ENCODE results near the gene IL7R.
"Not testable (repeated sequence)": the region's sequence is repeated elsewhere in the genome, so short reads cannot be mapped to it uniquely, and the experiment has no call there.

The IL7R gene

GRCh38 chr5:35878079-35878478 is 21.4 kb downstream of the IL7R start:
- DNase-seq, result no peak

DNA sequence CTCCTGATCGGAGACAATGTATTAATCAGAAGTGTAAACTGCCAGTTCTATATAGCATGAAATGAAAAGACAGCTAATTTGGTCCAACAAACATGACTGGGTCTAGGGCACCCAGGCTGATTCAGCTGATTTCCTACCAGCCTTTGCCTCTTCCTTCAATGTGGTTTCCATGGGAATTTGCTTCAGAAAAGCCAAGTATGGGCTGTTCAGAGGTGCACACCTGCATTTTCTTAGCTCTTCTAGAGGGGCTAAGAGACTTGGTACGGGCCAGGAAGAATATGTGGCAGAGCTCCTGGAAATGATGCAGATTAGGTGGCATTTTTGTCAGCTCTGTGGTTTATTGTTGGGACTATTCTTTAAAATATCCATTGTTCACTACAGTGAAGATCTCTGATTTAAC is 22.4 kb downstream of the IL7R start:
- DNase-seq, result no peak

DNA sequence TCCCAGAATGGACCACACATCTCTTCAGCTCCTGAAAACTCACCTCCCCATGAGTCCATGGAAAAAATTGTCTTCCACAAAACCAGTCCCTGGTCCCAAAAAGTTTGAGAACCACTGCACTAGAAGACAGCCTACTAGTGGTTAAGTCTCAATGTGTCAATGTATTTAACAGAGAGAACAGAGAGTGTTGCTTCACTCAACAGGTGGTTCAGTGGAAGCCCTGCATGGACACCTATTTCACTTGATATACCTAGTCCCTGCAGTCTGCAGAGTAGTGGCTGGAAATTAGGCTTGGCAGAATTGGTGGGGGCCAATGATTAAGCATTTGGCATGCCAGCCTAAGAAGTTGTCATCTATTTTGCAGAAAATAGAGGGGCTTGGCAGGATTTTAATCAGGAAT is 23.0 kb downstream of the IL7R start:
- DNase-seq, result no peak

- DNase-seq, result no peak
These were observed 23.5 kb downstream of the IL7R start for GRCh38 chr5:35880156-35880555.

DNA sequence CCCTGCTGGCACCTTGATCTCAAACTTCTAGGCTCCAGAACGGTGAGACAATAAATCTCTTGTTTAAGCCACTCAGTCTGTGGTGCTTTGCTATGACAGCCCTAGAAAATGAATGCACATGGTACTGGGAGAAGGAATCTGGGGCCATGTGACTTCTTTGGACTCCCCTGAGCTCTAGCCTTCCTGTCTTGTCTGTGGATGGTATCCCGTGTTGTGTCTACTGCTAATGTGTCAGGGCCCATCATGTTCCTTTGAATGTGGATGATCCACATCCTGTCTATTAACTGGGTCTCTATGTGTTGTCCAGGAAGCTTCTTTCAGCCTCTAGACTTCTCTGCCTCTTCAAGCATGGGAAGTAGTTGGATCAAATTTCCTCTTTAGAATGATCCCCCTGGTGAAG is 25.1 kb downstream of the IL7R start:
- no peak for DNase-seq

- no peak for DNase-seq
These were observed 27.6 kb downstream of the IL7R start for GRCh38 chr5:35884191-35884769.

DNA sequence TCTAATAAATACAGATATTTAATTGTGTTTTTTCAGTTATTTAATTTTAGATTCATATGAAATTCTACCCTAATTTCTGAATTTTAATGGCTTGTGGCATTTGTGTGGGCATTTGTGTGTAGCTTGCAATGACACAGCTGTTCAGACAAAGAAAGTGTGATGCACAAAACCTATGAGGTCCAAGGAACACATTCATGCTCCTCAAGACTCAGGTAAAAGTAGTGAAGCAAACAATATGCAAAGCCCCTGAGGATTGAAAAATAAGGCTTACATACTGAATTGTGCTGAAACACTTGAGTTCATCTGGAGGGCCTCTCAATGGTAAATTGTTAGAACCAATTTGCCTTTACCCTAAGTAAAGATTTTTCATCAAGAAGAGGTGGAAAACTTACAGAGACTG is 28.1 kb downstream of the IL7R start:
- DNase-seq, result no peak

GRCh38 chr5:35886381-35886780 is 29.7 kb downstream of the IL7R start:
- no peak for DNase-seq

DNA sequence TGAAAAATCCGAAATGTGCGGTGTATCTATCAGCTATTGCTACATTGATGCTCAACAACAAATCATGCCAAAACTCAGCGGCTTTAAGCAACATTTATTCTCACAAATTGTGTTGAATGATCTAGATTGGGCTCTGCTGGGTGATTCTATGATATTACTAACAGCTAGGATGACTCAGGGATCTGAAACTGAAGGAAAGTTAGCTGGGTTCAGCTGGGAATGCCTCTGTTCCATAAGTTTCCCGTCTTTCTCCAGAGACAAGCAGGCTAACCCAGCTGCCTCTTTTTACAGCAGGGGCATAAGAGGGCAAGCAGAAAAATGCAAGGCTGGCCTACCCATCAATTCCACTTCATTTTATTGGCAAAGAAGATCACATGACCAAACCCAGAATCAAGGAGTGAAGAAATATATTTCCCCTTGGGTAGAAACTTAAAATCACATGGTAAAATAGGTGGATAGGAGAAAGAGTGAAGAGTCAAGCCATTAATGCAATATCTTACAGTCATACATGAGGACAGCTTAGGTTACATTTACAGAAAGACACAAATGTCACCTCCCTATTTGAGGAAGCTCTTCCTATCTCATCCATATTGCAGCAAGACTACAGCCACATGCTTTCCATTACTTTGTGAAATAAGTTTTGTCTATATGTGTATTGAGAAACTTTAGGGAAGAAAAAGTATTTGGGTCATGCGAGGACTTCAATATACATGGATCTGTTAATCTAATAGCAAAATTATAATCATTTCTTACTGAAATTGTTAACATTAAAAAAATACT is 30.8 kb downstream of the IL7R start:
- DNase-seq, result no peak

- DNase-seq, result no peak
These were observed 33.6 kb downstream of the IL7R start for GRCh38 chr5:35890021-35891020.

GRCh38 chr5:35892799-35893198 is 36.1 kb downstream of the IL7R start:
- DNase-seq, result not testable (repeated sequence)

- DNase-seq, result no peak
These were observed 37.4 kb downstream of the IL7R start for GRCh38 chr5:35894131-35894530.

GRCh38 chr5:35898952-35899660 is 42.4 kb downstream of the IL7R start:
- DNase-seq, result no peak

DNA sequence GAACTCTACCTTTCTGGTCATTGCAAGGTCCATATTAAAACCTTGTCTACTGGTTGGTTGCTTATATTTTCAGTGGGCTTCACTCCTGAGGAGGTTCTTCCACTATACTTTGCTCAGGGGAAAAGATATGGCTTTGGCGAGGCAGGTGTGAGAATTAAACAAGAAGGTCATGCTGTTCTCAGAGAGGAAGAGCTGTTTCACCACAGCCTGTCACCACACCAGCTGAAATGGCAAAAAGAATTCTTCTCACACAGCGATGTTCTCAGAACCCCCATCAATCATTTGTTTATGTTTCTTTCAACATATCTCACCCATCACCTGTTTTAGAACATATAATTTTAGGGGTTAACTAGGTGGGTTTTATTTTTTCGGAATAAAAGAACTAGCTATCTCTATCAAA is 43.1 kb downstream of the IL7R start:
- DNase-seq, result no peak

GRCh38 chr5:35900972-35901695 is 44.4 kb downstream of the IL7R start:
- DNase-seq, result no peak

GRCh38 chr5:35902046-35902672 is 45.5 kb downstream of the IL7R start:
- DNase-seq, result no peak

- no peak for DNase-seq
These were observed 47.0 kb downstream of the IL7R start for GRCh38 chr5:35903631-35904203.

GRCh38 chr5:35904443-35905132 is 47.9 kb downstream of the IL7R start:
- no peak for DNase-seq

GRCh38 chr5:35908228-35908627 is 51.5 kb downstream of the IL7R start:
- DNase-seq, result no peak

GRCh38 chr5:35908814-35909213 is 52.1 kb downstream of the IL7R start:
- DNase-seq, result no peak

GRCh38 chr5:35919191-35919590 is 62.5 kb downstream of the IL7R start:
- no peak for DNase-seq
